Colonic mucosa (tissue), 4 donors: ENCODE data around the gene STUB1. TPM values are rescaled to one million over a fixed set of nuclear protein-coding genes. Genes with fewer than 3 reads are reported as not detected.

Experiments used
- DNase-seq: peaks from one replicate; pipeline ENCODE4 v3.0.0-alpha.2; 2020
- H3K27ac ChIP-seq: fragments of 200-600 bp; one replicate; pipeline ENCODE4 v1.8.0; 2021
- H3K27me3 ChIP-seq: fragments of 200-600 bp; one replicate; pipeline ENCODE4 v1.8.0; 2021
- H3K36me3 ChIP-seq: fragments of 200-600 bp; one replicate; pipeline ENCODE4 v1.8.0; 2021
- H3K4me1 ChIP-seq: fragments of 200-600 bp; one replicate; pipeline ENCODE4 v1.8.0; 2021; ENCODE audit warnings: mild to moderate bottlenecking
- H3K4me3 ChIP-seq: fragments of 200-600 bp; one replicate; pipeline ENCODE4 v1.8.0; 2021
- H3K9ac ChIP-seq, 2 donors: one replicate each; pipeline ENCODE4 v1.7.0; 2013; ENCODE audit warnings: control low read depth in 2 of 2, low read depth in 2 of 2, low read length in 2 of 2
- H3K9me3 ChIP-seq: fragments of 200-600 bp; one replicate; pipeline ENCODE4 v1.8.0; 2021
- intact Hi-C: fragments of 100-400 bp; cut with DNase I; formaldehyde crosslinking; loops from one replicate; pipeline ENCODE4 v1.14.1; 2022
- total RNA-seq, 2 donors: library from RNA; stranded (reverse); fragmentation: NEBNext Ultra II Directional in 1 of 2; extraction: Animal tissue kit (Norgen Biotek cat#: 25700) in 1 of 2; gene quantifications; one replicate each; pipeline ENCODE4 v1.2.1, GENCODE V29; 2021
- TF ChIP-seq, protein P1 (sequence below): fragments of 200-600 bp; IDR thresholded peaks from one replicate; pipeline ENCODE4 v1.8.0; 2022; ENCODE audit warnings: antibody characterized with exemption, mild to moderate bottlenecking
- donor health status: healthy.
- donor health status: DM: no; HTN: no; CAD: no.
- donor health status: DM: no; HTN: no; CAD: no.

Gene STUB1
- total RNA-seq, 2 donors from 2014 or later, result 96.7 to 159 TPM

DNA sequence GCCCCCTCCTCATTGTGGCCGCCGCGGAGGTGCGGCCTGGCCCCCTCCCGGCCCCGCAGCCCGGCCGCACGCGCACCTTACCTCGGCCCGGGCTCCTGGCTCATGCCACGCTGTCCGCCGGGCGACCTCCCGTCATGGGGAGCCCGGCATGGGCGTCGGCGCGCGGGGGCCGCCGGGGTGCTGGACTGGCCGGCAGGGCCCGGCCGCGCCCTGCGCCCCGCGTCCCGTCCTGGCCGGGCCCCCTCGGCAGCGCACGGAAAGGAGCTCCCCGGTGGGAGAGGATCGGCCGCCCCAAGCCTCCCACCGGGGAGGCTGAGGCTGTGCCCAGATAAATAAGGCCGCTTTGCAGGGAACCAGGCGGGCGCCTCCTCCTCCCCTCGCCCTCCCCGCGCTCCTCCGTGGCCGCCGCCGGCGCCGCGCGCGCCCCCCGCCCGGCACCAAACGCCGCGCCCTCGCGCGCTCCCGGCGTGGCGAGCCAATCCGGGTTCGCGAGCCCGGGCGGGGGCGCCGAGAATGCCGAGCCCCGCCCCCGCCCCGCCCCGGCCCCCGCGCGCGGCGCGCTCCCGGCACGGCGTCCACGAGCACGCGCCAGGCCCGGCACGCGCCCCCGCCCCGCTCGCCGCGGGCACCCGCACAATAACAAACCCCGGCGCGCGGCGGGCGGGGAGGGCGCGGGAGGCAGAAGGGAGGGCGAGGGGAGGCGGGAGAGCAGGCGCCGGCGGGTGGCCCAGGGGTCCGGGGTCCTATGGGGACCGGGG lies 25.4 kb downstream of the STUB1 start, which contains the start of gene FBXL16:
Gene FBXL16, minus strand, starts transcription at position 371 of the 758 bp plus-strand sequence. CDS start 8,396 bp downstream, outside the sequence.
- no peak within 1 kb of the TSS for H3K9ac ChIP-seq
- intact Hi-C loops, result no loop called here
- TF ChIP-seq, protein P1, sequence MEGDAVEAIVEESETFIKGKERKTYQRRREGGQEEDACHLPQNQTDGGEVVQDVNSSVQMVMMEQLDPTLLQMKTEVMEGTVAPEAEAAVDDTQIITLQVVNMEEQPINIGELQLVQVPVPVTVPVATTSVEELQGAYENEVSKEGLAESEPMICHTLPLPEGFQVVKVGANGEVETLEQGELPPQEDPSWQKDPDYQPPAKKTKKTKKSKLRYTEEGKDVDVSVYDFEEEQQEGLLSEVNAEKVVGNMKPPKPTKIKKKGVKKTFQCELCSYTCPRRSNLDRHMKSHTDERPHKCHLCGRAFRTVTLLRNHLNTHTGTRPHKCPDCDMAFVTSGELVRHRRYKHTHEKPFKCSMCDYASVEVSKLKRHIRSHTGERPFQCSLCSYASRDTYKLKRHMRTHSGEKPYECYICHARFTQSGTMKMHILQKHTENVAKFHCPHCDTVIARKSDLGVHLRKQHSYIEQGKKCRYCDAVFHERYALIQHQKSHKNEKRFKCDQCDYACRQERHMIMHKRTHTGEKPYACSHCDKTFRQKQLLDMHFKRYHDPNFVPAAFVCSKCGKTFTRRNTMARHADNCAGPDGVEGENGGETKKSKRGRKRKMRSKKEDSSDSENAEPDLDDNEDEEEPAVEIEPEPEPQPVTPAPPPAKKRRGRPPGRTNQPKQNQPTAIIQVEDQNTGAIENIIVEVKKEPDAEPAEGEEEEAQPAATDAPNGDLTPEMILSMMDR, result no peak
- H3K27ac ChIP-seq, result no peak within 1 kb of the TSS
- H3K36me3 ChIP-seq, result no peaks in the 10 kb centered on the region
- no peaks in the 10 kb centered on the region for H3K4me1 ChIP-seq
- DNase-seq, result no peak
- H3K4me3 ChIP-seq, result no peak within 1 kb of the TSS
- no peaks in the 10 kb centered on the region for H3K9me3 ChIP-seq
- H3K27me3 ChIP-seq, result peaks cover 76% of the 10 kb centered on the region

DNA sequence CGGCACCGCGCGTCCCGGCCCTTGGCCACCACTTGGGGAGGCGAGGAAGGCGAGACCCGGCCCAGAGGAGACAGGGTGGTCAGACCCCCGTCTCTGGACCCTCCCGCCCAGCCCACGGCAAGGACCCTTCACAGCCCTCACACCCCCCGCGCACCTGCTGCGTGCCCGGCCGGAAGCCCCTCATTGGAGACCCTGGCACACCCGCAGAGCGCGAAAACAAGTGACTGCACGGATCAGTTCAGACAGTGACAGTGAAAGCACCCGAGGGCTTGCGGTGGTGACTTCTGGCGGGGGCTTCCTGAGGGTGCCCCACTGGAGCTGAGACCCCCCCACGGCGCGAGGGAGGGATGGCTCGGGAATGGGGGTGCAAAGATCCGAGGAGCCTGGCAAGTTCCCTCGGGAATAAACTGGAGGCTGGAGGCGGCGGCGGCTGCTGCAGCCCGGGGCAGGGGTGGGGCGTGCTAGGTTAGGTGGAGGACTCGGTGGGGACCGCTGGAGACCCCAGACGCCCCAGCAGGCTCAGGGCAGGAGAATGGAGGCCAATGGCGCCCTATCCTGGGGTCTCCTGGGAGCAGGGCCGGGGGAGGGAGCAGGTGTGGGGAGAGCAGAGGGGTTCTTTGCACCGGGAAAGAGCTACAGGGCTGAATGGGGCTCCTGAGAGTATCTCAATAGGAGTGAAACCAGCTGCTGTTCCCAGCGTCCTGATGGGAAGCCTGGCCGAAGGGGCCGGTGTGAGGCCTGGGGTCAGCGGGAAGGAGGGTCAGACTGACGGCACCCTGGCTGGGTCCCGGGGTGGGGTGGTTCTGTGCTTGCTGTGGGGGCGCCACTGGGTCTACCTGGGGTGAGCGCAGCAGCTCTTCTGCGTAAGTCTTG lies 26.2 kb downstream of the STUB1 start:
- H3K4me1 ChIP-seq, result no peaks in the 10 kb centered on the region
- no peaks in the 10 kb centered on the region for H3K36me3 ChIP-seq
- H3K27me3 ChIP-seq, result peaks cover 75% of the 10 kb centered on the region
- intact Hi-C loops, result no loop called here
- no peak overlapping the region for H3K4me3 ChIP-seq
- no peak overlapping the region for H3K9ac ChIP-seq
- no peak for DNase-seq
- no peak overlapping the region for H3K27ac ChIP-seq
- H3K9me3 ChIP-seq, result no peaks in the 10 kb centered on the region
- TF ChIP-seq, protein P1, result no peak

DNA sequence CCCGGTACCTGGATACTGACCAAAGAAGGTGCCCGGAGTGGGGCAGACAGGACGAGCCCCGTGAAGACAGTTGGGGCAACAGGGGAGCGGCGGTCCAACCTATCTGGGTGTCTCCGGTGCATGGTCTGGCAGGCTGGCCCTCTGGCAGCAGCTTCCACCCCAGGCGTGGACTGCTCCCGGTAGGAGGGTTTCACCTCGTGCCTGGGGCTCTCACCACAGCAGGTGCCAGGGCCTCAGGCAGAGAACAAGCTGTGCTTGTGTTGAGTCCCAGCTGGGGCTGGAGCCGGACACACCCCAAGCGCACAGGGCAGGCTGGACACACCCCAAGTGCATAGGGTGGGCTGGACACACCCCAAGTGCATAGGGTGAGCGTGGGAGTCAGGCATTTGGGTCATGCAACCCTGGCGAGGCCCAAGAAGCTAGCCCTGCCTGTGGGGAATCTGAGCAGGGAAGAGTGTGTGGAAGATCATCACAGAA lies 26.9 kb downstream of the STUB1 start:
- TF ChIP-seq, protein P1, result no peak
- H3K27me3 ChIP-seq, result peaks cover 70% of the 10 kb centered on the region

DNA sequence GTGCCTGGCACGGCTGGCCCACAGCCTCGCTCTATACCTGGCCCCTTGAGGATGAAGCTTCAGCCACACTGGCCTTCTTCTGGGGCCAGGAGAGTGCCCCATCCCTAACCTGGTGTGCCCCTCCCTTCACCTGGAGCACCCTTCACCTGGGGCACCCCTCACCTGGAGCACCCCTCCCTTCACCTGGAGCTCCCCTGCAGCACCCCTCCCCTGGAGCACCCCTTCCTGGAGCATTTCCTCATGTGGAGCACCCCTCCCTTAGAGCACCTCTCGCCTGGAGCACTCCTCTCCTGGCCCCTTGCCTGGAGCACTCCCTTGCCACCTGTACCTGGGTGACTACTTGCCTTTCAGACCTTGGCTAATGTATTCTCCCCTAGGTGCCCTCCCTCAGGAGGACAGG lies 27.8 kb downstream of the STUB1 start:
- no peak for DNase-seq
- Histone ChIP-seq H3K36me3 (no peaks in the 10 kb centered on the region), H3K27me3 (peaks cover 61% of the 10 kb centered on the region), H3K4me3 (no peak overlapping the region), H3K9ac (no peak overlapping the region), H3K4me1 (no peaks in the 10 kb centered on the region), H3K27ac (no peak overlapping the region), H3K9me3 (no peaks in the 10 kb centered on the region)
- intact Hi-C loops, result no loop called here
- TF ChIP-seq, protein P1, result no peak

More for the DNA sequence above, 26.9 kb downstream of the STUB1 start:
- Histone ChIP-seq H3K36me3 (no peaks in the 10 kb centered on the region), H3K9me3 (no peaks in the 10 kb centered on the region), H3K4me1 (no peaks in the 10 kb centered on the region), H3K9ac (no peak overlapping the region), H3K4me3 (no peak overlapping the region), H3K27ac (no peak overlapping the region)
- intact Hi-C loops, result no loop called here
- no peak for DNase-seq

DNA sequence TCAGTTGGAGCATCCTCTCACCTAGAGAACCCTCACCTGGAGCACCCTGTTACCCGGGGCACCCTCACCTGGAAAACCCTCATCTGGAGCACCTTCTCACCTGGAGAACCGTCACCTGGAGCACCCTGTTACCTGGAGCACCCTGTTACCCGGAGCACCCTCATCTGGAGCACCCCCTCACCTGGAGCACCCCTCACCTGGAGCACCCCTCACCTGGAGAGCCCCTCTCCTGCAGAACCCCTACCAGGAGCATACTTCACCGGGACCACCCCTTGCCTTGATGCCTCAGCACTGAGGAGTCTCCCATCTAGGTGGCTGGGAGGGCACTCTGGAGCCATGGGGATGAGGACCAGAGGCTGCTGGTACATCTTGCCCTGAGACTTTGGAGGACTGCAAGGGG lies 28.7 kb downstream of the STUB1 start:
- DNase-seq, result no peak
- intact Hi-C loops, result no loop called here
- H3K27me3 ChIP-seq, result peaks cover 52% of the 10 kb centered on the region
- H3K4me1 ChIP-seq, result no peaks in the 10 kb centered on the region
- TF ChIP-seq, protein P1, result no peak
- H3K36me3 ChIP-seq, result no peaks in the 10 kb centered on the region
- no peaks in the 10 kb centered on the region for H3K9me3 ChIP-seq
- no peak overlapping the region for H3K27ac ChIP-seq
- no peak overlapping the region for H3K4me3 ChIP-seq
- H3K9ac ChIP-seq, result no peak overlapping the region
